GM12875 (cell line): ENCODE data around the gene YPEL2.

Experiments
- H3K4me3 ChIP-seq: one replicate; pipeline ENCODE4 v1.5.1; 2011; ENCODE audit warnings: low read depth, low read length, control low read depth
- TF ChIP-seq, protein P1 (sequence below): IDR thresholded peaks from 2 replicates; pipeline ENCODE4 v1.5.1; 2011; ENCODE audit warnings: low read depth, mild to moderate bottlenecking, control low read depth, inconsistent platforms, low read length, moderate library complexity, borderline replicate concordance; ENCODE audit not compliant: insufficient read depth

YPEL2 gene

DNA sequence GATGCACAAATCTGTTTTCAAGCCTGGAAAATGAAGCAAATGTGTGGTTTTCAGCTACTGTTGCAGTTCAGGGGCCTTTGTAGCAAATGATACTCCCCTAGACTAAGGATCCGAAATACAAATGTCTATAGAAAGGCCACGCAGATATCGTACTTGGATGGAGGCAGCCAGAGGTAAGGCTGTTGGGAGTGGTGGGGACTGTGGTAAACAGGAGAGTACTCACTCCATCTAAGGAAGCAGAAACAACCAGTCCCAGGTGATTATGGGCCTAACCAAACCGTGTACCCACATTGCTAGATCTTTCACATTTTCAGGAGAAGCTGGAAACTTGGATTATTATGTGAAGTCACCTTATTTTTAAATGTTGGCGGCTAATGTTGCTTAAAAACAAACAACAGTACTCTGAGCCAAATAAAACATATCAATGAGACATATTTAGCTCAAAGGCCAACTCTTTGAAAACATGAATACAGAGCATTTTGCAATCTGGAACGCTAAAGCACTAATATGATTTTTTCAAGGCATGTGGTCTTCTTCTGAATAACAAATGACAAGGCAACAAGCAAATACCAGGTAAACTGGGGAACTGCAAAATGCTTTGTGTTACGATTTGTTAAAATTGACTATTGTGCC lies 110.1 kb downstream of the YPEL2 start:
- no peak overlapping the region for H3K4me3 ChIP-seq
- TF ChIP-seq, protein P1, sequence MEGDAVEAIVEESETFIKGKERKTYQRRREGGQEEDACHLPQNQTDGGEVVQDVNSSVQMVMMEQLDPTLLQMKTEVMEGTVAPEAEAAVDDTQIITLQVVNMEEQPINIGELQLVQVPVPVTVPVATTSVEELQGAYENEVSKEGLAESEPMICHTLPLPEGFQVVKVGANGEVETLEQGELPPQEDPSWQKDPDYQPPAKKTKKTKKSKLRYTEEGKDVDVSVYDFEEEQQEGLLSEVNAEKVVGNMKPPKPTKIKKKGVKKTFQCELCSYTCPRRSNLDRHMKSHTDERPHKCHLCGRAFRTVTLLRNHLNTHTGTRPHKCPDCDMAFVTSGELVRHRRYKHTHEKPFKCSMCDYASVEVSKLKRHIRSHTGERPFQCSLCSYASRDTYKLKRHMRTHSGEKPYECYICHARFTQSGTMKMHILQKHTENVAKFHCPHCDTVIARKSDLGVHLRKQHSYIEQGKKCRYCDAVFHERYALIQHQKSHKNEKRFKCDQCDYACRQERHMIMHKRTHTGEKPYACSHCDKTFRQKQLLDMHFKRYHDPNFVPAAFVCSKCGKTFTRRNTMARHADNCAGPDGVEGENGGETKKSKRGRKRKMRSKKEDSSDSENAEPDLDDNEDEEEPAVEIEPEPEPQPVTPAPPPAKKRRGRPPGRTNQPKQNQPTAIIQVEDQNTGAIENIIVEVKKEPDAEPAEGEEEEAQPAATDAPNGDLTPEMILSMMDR, result no peak

- TF ChIP-seq, protein P1, result no peak
Measured at GRCh38 chr17:59443106-59443505, 111.7 kb downstream of the YPEL2 start.

More at GRCh38 chr17:59443106-59443505, 111.7 kb downstream of the YPEL2 start:
- no peak overlapping the region for H3K4me3 ChIP-seq
